Naive B cell (primary cell): ENCODE measurements around the gene KIF2C. TPM values are rescaled to one million over a fixed set of nuclear protein-coding genes. Genes with fewer than 3 reads are reported as not detected.

Experiments
- ATAC-seq, 2 donors: fragments of 150-1000 bp; cut with Tn5 transposase; 2 replicates each; pipeline ENCODE4 v1.10.0; 2021; ENCODE audit warnings: low read depth in 2 of 2, mild to moderate bottlenecking in 2 of 2, moderate library complexity in 2 of 2
- DNase-seq: peaks from one replicate; pipeline ENCODE4 v3.0.0; 2022
- H3K27ac Mint-ChIP-seq, 6 donors: one replicate each; pipeline ENCODE4 v1.8.0; 2020 to 2022; ENCODE audit warnings: mild to moderate bottlenecking in 6 of 6, mixed read lengths in 6 of 6, moderate library complexity in 5 of 6, inconsistent platforms in 2 of 6
- H3K27me3 Mint-ChIP-seq, 3 donors: one replicate each; pipeline ENCODE4 v1.8.0; 2021 to 2022; ENCODE audit warnings: mixed read lengths in 3 of 3, mild to moderate bottlenecking in 1 of 3
- H3K36me3 Mint-ChIP-seq, 2 donors: one replicate each; pipeline ENCODE4 v1.8.0; 2020 to 2022; ENCODE audit warnings: mixed read lengths in 2 of 2, inconsistent platforms in 1 of 2, mild to moderate bottlenecking in 1 of 2
- H3K4me1 Mint-ChIP-seq, 3 donors: one replicate each; pipeline ENCODE4 v1.8.0; 2020 to 2022; ENCODE audit warnings: mixed read lengths in 3 of 3, inconsistent platforms in 1 of 3, mild to moderate bottlenecking in 1 of 3, moderate library complexity in 1 of 3
- H3K4me3 Mint-ChIP-seq, 8 donors: one replicate each; pipeline ENCODE4 v1.8.0; 2020 to 2022; ENCODE audit warnings: mild to moderate bottlenecking in 8 of 8, mixed read lengths in 8 of 8, moderate library complexity in 8 of 8, inconsistent platforms in 2 of 8
- H3K9me3 Mint-ChIP-seq, 7 donors: one replicate each; pipeline ENCODE4 v1.8.0; 2020 to 2022; ENCODE audit warnings: mixed read lengths in 7 of 7, mild to moderate bottlenecking in 5 of 7, inconsistent platforms in 2 of 7, moderate library complexity in 1 of 7
- polyA plus RNA-seq, 6 donors: library from polyadenylated mRNA; unstranded; fragments of 300-500 nt; fragmentation: Illumina TruSeq; gene quantifications; one replicate each; pipeline ENCODE4 v1.2.3, GENCODE V29; 2021; ENCODE audit warnings: low read depth in 6 of 6

Gene KIF2C
- polyA plus RNA-seq, 6 donors from 2014 or later = 0.23 to 0.85 (median 0.33) TPM; not detected in 2

GRCh38 chr1:44707112-44707881, 32.3 kb upstream of the KIF2C start:
- Mint-ChIP-seq H3K27ac (peak overlapping the region in 2 of 6 donors; percentile 28 to 35), H3K27me3 (no peaks in the 10 kb centered on the region), H3K36me3 (no peaks in the 10 kb centered on the region), H3K4me1 (peaks cover 18 to 32% (median 24%) of the 10 kb centered on the region in 3 donors), H3K4me3 (no peak overlapping the region), H3K9me3 (no peaks in the 10 kb centered on the region)
- ATAC-seq (no peak), DNase-seq (no peak)

GRCh38 chr1:44707959-44708831, 31.4 kb upstream of the KIF2C start:
- ATAC-seq = peak; percentile 63 to 71
- H3K9me3 Mint-ChIP-seq = no peaks in the 10 kb centered on the region
- H3K4me3 Mint-ChIP-seq = peak overlapping the region; percentile 13 to 91 (median 65)
- peak overlapping the region in 4 of 6 donors; percentile 1 to 89 (median 35) for H3K27ac Mint-ChIP-seq
- no peaks in the 10 kb centered on the region for H3K27me3 Mint-ChIP-seq
- H3K36me3 Mint-ChIP-seq = no peaks in the 10 kb centered on the region
- peaks cover 18 to 40% (median 33%) of the 10 kb centered on the region in 3 donors for H3K4me1 Mint-ChIP-seq
- DNase-seq = peak; percentile 55

- peaks cover 44 to 74% (median 68%) of the 10 kb centered on the region in 3 donors for H3K4me1 Mint-ChIP-seq
- DNase-seq = peak; percentile 65
- ATAC-seq = peak; percentile 74 to 77
- H3K4me3 Mint-ChIP-seq = peak overlapping the region; percentile 33 to 91 (median 80)
- no peaks in the 10 kb centered on the region for H3K36me3 Mint-ChIP-seq
- peak overlapping the region; percentile 86 to 98 (median 96) for H3K27ac Mint-ChIP-seq
- H3K9me3 Mint-ChIP-seq = peaks cover 0 to 1% (median 0%) of the 10 kb centered on the region in 7 donors
- H3K27me3 Mint-ChIP-seq = no peaks in the 10 kb centered on the region
Measured at GRCh38 chr1:44713321-44713781, 26.3 kb upstream of the KIF2C start.

- DNase-seq = no peak
- H3K27ac Mint-ChIP-seq = peak overlapping the region in 5 of 6 donors; percentile 75 to 97 (median 96)
- H3K9me3 Mint-ChIP-seq = peaks cover 0 to 1% (median 0%) of the 10 kb centered on the region in 7 donors
- ATAC-seq = peak; percentile 33 to 37
- H3K4me1 Mint-ChIP-seq = peaks cover 38 to 76% (median 69%) of the 10 kb centered on the region in 3 donors
- no peaks in the 10 kb centered on the region for H3K36me3 Mint-ChIP-seq
- peak overlapping the region; percentile 45 to 91 (median 64) for H3K4me3 Mint-ChIP-seq
- H3K27me3 Mint-ChIP-seq = no peaks in the 10 kb centered on the region
Measured at GRCh38 chr1:44714532-44714931, 25.1 kb upstream of the KIF2C start.

- ATAC-seq (peak; percentile 29 to 45), DNase-seq (peak; percentile 73)
- Mint-ChIP-seq H3K36me3 (no peaks in the 10 kb centered on the region), H3K27me3 (no peaks in the 10 kb centered on the region), H3K4me3 (peak overlapping the region; percentile 45 to 91 (median 64)), H3K27ac (peak overlapping the region in 5 of 6 donors; percentile 75 to 97 (median 96)), H3K9me3 (peaks cover 0 to 1% (median 0%) of the 10 kb centered on the region in 7 donors), H3K4me1 (peaks cover 41 to 82% (median 73%) of the 10 kb centered on the region in 3 donors)
Measured at GRCh38 chr1:44714944-44715571, 24.6 kb upstream of the KIF2C start.

- Mint-ChIP-seq H3K27me3 (no peaks in the 10 kb centered on the region), H3K4me3 (peak overlapping the region in 1 of 8 donors; percentile 18), H3K9me3 (peaks cover 0 to 1% (median 0%) of the 10 kb centered on the region in 7 donors), H3K27ac (peak overlapping the region in 1 of 6 donors; percentile 20), H3K4me1 (peaks cover 56 to 90% (median 88%) of the 10 kb centered on the region in 3 donors), H3K36me3 (no peaks in the 10 kb centered on the region)
- ATAC-seq (no peak), DNase-seq (no peak)
Measured at GRCh38 chr1:44717156-44717555, 22.5 kb upstream of the KIF2C start.

GRCh38 chr1:44717653-44718052, 22.0 kb upstream of the KIF2C start:
- no peak overlapping the region for H3K4me3 Mint-ChIP-seq
- H3K36me3 Mint-ChIP-seq = no peaks in the 10 kb centered on the region
- DNase-seq = no peak
- H3K4me1 Mint-ChIP-seq = peaks cover 56 to 88% (median 86%) of the 10 kb centered on the region in 3 donors
- peaks cover 0 to 1% (median 0%) of the 10 kb centered on the region in 7 donors for H3K9me3 Mint-ChIP-seq
- no peaks in the 10 kb centered on the region for H3K27me3 Mint-ChIP-seq
- no peak for ATAC-seq
- H3K27ac Mint-ChIP-seq = no peak overlapping the region

- Mint-ChIP-seq H3K27me3 (no peaks in the 10 kb centered on the region), H3K36me3 (no peaks in the 10 kb centered on the region), H3K27ac (no peak overlapping the region), H3K4me1 (peaks cover 59 to 87% (median 85%) of the 10 kb centered on the region in 3 donors), H3K4me3 (no peak overlapping the region), H3K9me3 (peaks cover 0 to 1% (median 0%) of the 10 kb centered on the region in 7 donors)
- ATAC-seq = no peak
- no peak for DNase-seq
Measured at GRCh38 chr1:44718091-44718490, 21.5 kb upstream of the KIF2C start.

- H3K27ac Mint-ChIP-seq = peak overlapping the region in 1 of 6 donors; percentile 82
- H3K4me1 Mint-ChIP-seq = peaks cover 63 to 84% (median 82%) of the 10 kb centered on the region in 3 donors
- no peaks in the 10 kb centered on the region for H3K36me3 Mint-ChIP-seq
- DNase-seq = no peak
- no peak for ATAC-seq
- H3K9me3 Mint-ChIP-seq = peaks cover 0 to 4% (median 1%) of the 10 kb centered on the region in 7 donors
- peak overlapping the region in 2 of 8 donors; percentile 25 to 47 for H3K4me3 Mint-ChIP-seq
- no peaks in the 10 kb centered on the region for H3K27me3 Mint-ChIP-seq
Measured at GRCh38 chr1:44719318-44719717, 20.3 kb upstream of the KIF2C start.

GRCh38 chr1:44720281-44720680, 19.4 kb upstream of the KIF2C start:
- no peaks in the 10 kb centered on the region for H3K27me3 Mint-ChIP-seq
- H3K27ac Mint-ChIP-seq = peak overlapping the region in 4 of 6 donors; percentile 33 to 98 (median 86)
- H3K36me3 Mint-ChIP-seq = no peaks in the 10 kb centered on the region
- ATAC-seq (no peak), DNase-seq (no peak)
- peak overlapping the region in 6 of 8 donors; percentile 39 to 84 (median 60) for H3K4me3 Mint-ChIP-seq
- peaks cover 62 to 82% (median 80%) of the 10 kb centered on the region in 3 donors for H3K4me1 Mint-ChIP-seq
- peaks cover 0 to 4% (median 1%) of the 10 kb centered on the region in 7 donors for H3K9me3 Mint-ChIP-seq

- ATAC-seq = peak; percentile 81 to 84
Measured at GRCh38 chr1:44721485-44722361, 17.9 kb upstream of the KIF2C start.

GRCh38 chr1:44723064-44723463, 16.6 kb upstream of the KIF2C start:
- no peak for ATAC-seq
- peak overlapping the region; percentile 76 to 98 (median 89) for H3K27ac Mint-ChIP-seq
- DNase-seq = no peak
- H3K27me3 Mint-ChIP-seq = no peaks in the 10 kb centered on the region
- peaks cover 0 to 4% (median 0%) of the 10 kb centered on the region in 7 donors for H3K9me3 Mint-ChIP-seq
- peaks cover 52 to 75% (median 70%) of the 10 kb centered on the region in 3 donors for H3K4me1 Mint-ChIP-seq
- no peaks in the 10 kb centered on the region for H3K36me3 Mint-ChIP-seq
- peak overlapping the region; percentile 74 to 94 (median 90) for H3K4me3 Mint-ChIP-seq

More at GRCh38 chr1:44721485-44722361, 17.9 kb upstream of the KIF2C start:
- Mint-ChIP-seq H3K27me3 (no peaks in the 10 kb centered on the region), H3K36me3 (no peaks in the 10 kb centered on the region), H3K9me3 (peaks cover 0 to 4% (median 1%) of the 10 kb centered on the region in 7 donors), H3K4me3 (peak overlapping the region; percentile 59 to 86 (median 80)), H3K27ac (peak overlapping the region; percentile 98 to 99 (median 98)), H3K4me1 (peaks cover 53 to 78% (median 72%) of the 10 kb centered on the region in 3 donors)
- peak; percentile 83 for DNase-seq
